Activated naive CD4-positive, alpha-beta T cell treated with anti-CD3 and anti-CD28 coated beads, Interleukin-2, amount 50 U/mL, for 72 hours (primary cell): Measurements from ENCODE around the gene AGT. TPM values are rescaled to one million over a fixed set of nuclear protein-coding genes. Genes with fewer than 3 reads are reported as not detected.

Experiments
- ATAC-seq, 2 donors: fragments of 150-1000 bp; cut with Tn5 transposase; 2 replicates each; pipeline ENCODE4 v1.10.0; 2021; ENCODE audit warnings: mild to moderate bottlenecking in 2 of 2, moderate library complexity in 2 of 2
- DNase-seq, 2 donors: peaks; one replicate each; pipeline ENCODE4 v3.0.0; 2021 to 2022; ENCODE audit warnings: low spot score in 2 of 2
- H3K27ac Mint-ChIP-seq, 2 donors: one replicate each; pipeline ENCODE4 v1.8.0; 2022; ENCODE audit warnings: mild to moderate bottlenecking in 2 of 2, mixed read lengths in 2 of 2
- H3K36me3 Mint-ChIP-seq, 2 donors: one replicate each; pipeline ENCODE4 v1.8.0; 2022; ENCODE audit warnings: mixed read lengths in 2 of 2
- H3K9me3 Mint-ChIP-seq, 2 donors: one replicate each; pipeline ENCODE4 v1.8.0; 2022; ENCODE audit warnings: mixed read lengths in 2 of 2
- total RNA-seq, 2 donors: library from RNA; stranded (reverse); gene quantifications; one replicate each; pipeline ENCODE4 v1.2.3, GENCODE V29; 2022

The AGT gene
- total RNA-seq, 2 donors from 2014 or later: not detected

GRCh38 chr1:230715510-230715909 lies 1.6 kb upstream of the AGT start:
- Mint-ChIP-seq H3K36me3 (no peaks in the 10 kb centered on the region), H3K27ac (no peak overlapping the region), H3K9me3 (peaks cover 0 to 4% of the 10 kb centered on the region in 2 donors)
- ATAC-seq (no peak), DNase-seq (no peak)

- H3K9me3 Mint-ChIP-seq: peaks cover 0 to 4% of the 10 kb centered on the region in 2 donors
- ATAC-seq (no peak), DNase-seq (no peak)
- H3K36me3 Mint-ChIP-seq: no peaks in the 10 kb centered on the region
- H3K27ac Mint-ChIP-seq: no peak overlapping the region
Observed at GRCh38 chr1:230713547-230713914, 391 bp downstream of the AGT start.

- DNase-seq (no peak), ATAC-seq (no peak)
- Mint-ChIP-seq H3K36me3 (no peaks in the 10 kb centered on the region), H3K27ac (no peak overlapping the region), H3K9me3 (peaks cover 0 to 4% of the 10 kb centered on the region in 2 donors)
Observed at GRCh38 chr1:230713138-230713537, 784 bp downstream of the AGT start.

GRCh38 chr1:230712470-230712942 lies 1.4 kb downstream of the AGT start:
- no peak overlapping the region for H3K27ac Mint-ChIP-seq
- no peaks in the 10 kb centered on the region for H3K36me3 Mint-ChIP-seq
- DNase-seq: no peak
- H3K9me3 Mint-ChIP-seq: peaks cover 0 to 4% of the 10 kb centered on the region in 2 donors
- no peak for ATAC-seq

- H3K9me3 Mint-ChIP-seq: no peaks in the 10 kb centered on the region
- DNase-seq (no peak), ATAC-seq (no peak)
- no peaks in the 10 kb centered on the region for H3K36me3 Mint-ChIP-seq
- H3K27ac Mint-ChIP-seq: no peak overlapping the region
Observed at GRCh38 chr1:230711245-230711644, 2.7 kb downstream of the AGT start.

GRCh38 chr1:230710543-230710904 lies 3.4 kb downstream of the AGT start:
- Mint-ChIP-seq H3K27ac (no peak overlapping the region), H3K9me3 (no peaks in the 10 kb centered on the region), H3K36me3 (no peaks in the 10 kb centered on the region)
- no peak for ATAC-seq
- DNase-seq: no peak

- ATAC-seq: no peak
- no peaks in the 10 kb centered on the region for H3K36me3 Mint-ChIP-seq
- H3K9me3 Mint-ChIP-seq: no peaks in the 10 kb centered on the region
- no peak for DNase-seq
- H3K27ac Mint-ChIP-seq: no peak overlapping the region
Observed at GRCh38 chr1:230709619-230710542, 4.0 kb downstream of the AGT start.

GRCh38 chr1:230708631-230709580 lies 5.0 kb downstream of the AGT start:
- H3K36me3 Mint-ChIP-seq: no peaks in the 10 kb centered on the region
- no peak overlapping the region for H3K27ac Mint-ChIP-seq
- ATAC-seq (no peak), DNase-seq (no peak)
- H3K9me3 Mint-ChIP-seq: no peaks in the 10 kb centered on the region

- H3K36me3 Mint-ChIP-seq: no peaks in the 10 kb centered on the region
- no peak overlapping the region for H3K27ac Mint-ChIP-seq
- DNase-seq (no peak), ATAC-seq (no peak)
- no peaks in the 10 kb centered on the region for H3K9me3 Mint-ChIP-seq
Observed at GRCh38 chr1:230707732-230708630, 5.9 kb downstream of the AGT start.

GRCh38 chr1:230706887-230707731 lies 6.8 kb downstream of the AGT start:
- no peaks in the 10 kb centered on the region for H3K9me3 Mint-ChIP-seq
- ATAC-seq (no peak), DNase-seq (no peak)
- no peaks in the 10 kb centered on the region for H3K36me3 Mint-ChIP-seq
- H3K27ac Mint-ChIP-seq: no peak overlapping the region

- no peaks in the 10 kb centered on the region for H3K36me3 Mint-ChIP-seq
- DNase-seq (no peak), ATAC-seq (no peak)
- H3K9me3 Mint-ChIP-seq: no peaks in the 10 kb centered on the region
- H3K27ac Mint-ChIP-seq: no peak overlapping the region
Observed at GRCh38 chr1:230706020-230706699, 7.8 kb downstream of the AGT start.

- H3K9me3 Mint-ChIP-seq: no peaks in the 10 kb centered on the region
- H3K27ac Mint-ChIP-seq: no peak overlapping the region
- H3K36me3 Mint-ChIP-seq: no peaks in the 10 kb centered on the region
- DNase-seq (no peak), ATAC-seq (no peak)
Observed at GRCh38 chr1:230705289-230706019, 8.5 kb downstream of the AGT start.

- no peak overlapping the region for H3K27ac Mint-ChIP-seq
- no peak for DNase-seq
- ATAC-seq: no peak
- no peaks in the 10 kb centered on the region for H3K36me3 Mint-ChIP-seq
- no peaks in the 10 kb centered on the region for H3K9me3 Mint-ChIP-seq
Observed at GRCh38 chr1:230704830-230705229, 9.1 kb downstream of the AGT start.

- DNase-seq (no peak), ATAC-seq (no peak)
- no peaks in the 10 kb centered on the region for H3K36me3 Mint-ChIP-seq
- no peaks in the 10 kb centered on the region for H3K9me3 Mint-ChIP-seq
- H3K27ac Mint-ChIP-seq: no peak overlapping the region
Observed at GRCh38 chr1:230703679-230704385, 10.1 kb downstream of the AGT start.
